PC-3 (cell line): ENCODE measurements around the gene ABCC8.

Experiments used
- EZH2 ChIP-seq: fragments of 300-600 bp; sonication (generic); IDR thresholded peaks from one replicate; pipeline ENCODE4 v1.6.1; 2017; ENCODE audit warnings: antibody characterized with exemption, mild to moderate bottlenecking, low read length; ENCODE audit not compliant: unreplicated experiment
- EZH2phosphoT487 ChIP-seq: fragments of 300-600 bp; sonication (generic); IDR thresholded peaks from 2 replicates; pipeline ENCODE4 v1.6.1; 2018; ENCODE audit warnings: mild to moderate bottlenecking, antibody characterized with exemption, low read length, borderline replicate concordance
- TF ChIP-seq, protein P1 (sequence below): fragments of 300-600 bp; sonication (generic); conservative IDR thresholded peaks from 2 replicates; pipeline ENCODE4 v1.5.1; 2017; ENCODE audit warnings: antibody characterized with exemption, low read depth, mild to moderate bottlenecking, low read length

DNA sequence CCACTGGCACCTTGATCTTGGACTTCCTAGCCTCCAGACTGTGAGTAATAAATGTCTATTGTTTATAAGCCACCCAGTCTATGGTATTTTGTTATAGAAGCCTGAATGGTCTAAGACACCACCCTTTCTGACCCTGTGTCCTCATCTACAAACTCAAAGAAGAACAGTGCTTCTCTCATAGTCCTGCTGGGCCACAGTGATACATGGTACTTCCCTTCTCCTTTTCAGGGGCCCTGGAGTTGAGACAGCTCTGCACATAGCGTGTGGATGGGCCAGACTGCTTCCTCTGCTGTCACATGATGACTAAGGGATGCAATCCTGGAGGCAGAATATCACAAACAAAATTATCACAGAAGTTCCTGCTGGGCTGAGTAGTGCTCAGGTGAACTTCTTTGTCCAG is 93.2 kb downstream of the ABCC8 start:
- TF ChIP-seq, protein P1, sequence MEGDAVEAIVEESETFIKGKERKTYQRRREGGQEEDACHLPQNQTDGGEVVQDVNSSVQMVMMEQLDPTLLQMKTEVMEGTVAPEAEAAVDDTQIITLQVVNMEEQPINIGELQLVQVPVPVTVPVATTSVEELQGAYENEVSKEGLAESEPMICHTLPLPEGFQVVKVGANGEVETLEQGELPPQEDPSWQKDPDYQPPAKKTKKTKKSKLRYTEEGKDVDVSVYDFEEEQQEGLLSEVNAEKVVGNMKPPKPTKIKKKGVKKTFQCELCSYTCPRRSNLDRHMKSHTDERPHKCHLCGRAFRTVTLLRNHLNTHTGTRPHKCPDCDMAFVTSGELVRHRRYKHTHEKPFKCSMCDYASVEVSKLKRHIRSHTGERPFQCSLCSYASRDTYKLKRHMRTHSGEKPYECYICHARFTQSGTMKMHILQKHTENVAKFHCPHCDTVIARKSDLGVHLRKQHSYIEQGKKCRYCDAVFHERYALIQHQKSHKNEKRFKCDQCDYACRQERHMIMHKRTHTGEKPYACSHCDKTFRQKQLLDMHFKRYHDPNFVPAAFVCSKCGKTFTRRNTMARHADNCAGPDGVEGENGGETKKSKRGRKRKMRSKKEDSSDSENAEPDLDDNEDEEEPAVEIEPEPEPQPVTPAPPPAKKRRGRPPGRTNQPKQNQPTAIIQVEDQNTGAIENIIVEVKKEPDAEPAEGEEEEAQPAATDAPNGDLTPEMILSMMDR: no peak
- TF ChIP-seq EZH2: no peak
- TF ChIP-seq EZH2phosphoT487: no peak
